ENCODE results near the gene KRT6A.
"Not testable (repeated sequence)": the region's sequence is repeated elsewhere in the genome, so short reads cannot be mapped to it uniquely, and the experiment has no call there.

DNA sequence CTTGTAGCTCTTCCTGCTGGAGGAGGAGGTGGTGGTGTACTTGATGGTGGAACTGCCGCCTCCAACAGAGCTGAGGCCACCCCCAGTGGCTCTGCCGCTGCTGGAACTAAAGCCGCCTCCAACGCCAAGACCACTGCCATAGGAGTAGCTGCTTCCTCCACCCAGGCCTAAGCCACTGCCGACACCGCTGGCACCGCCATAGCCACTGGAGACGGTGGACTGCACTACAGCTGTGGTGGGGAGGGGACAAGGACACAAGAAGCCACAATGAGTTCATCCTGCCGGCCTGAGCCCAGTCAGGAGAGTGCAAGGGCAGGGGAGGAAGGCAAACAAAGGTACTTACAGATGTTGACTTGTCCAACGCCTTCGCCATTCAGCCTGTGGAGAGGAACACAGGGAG, 45.9 kb downstream of the KRT6A start:
- TF ChIP-seq, protein P1, sequence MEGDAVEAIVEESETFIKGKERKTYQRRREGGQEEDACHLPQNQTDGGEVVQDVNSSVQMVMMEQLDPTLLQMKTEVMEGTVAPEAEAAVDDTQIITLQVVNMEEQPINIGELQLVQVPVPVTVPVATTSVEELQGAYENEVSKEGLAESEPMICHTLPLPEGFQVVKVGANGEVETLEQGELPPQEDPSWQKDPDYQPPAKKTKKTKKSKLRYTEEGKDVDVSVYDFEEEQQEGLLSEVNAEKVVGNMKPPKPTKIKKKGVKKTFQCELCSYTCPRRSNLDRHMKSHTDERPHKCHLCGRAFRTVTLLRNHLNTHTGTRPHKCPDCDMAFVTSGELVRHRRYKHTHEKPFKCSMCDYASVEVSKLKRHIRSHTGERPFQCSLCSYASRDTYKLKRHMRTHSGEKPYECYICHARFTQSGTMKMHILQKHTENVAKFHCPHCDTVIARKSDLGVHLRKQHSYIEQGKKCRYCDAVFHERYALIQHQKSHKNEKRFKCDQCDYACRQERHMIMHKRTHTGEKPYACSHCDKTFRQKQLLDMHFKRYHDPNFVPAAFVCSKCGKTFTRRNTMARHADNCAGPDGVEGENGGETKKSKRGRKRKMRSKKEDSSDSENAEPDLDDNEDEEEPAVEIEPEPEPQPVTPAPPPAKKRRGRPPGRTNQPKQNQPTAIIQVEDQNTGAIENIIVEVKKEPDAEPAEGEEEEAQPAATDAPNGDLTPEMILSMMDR (IDR thresholded peaks at IDR 0.05; ENCODE audit: low read length) = not testable (repeated sequence)
- not testable (repeated sequence) for TF ChIP-seq EZH2 (optimal IDR thresholded peaks at IDR 0.05; ENCODE audit: low read depth, low read length); EZH2phosphoT487 (IDR thresholded peaks at IDR 0.05; ENCODE audit: low read length)

Measured in MM.1S (cell line).